ENCODE results near the gene TCP10L. TPM values are rescaled to one million over a fixed set of nuclear protein-coding genes. Genes with fewer than 3 reads are reported as not detected.
A peak's percentile ranks its signal among the peaks of the same experiment; 100 is the strongest.

TCP10L gene
- total and polyA plus RNA-seq, 2 of the 13 experiments (the other 11 are each of a cell fraction or from before 2014, with no cell fraction given) = 0.90 to 2.4 TPM

DNA sequence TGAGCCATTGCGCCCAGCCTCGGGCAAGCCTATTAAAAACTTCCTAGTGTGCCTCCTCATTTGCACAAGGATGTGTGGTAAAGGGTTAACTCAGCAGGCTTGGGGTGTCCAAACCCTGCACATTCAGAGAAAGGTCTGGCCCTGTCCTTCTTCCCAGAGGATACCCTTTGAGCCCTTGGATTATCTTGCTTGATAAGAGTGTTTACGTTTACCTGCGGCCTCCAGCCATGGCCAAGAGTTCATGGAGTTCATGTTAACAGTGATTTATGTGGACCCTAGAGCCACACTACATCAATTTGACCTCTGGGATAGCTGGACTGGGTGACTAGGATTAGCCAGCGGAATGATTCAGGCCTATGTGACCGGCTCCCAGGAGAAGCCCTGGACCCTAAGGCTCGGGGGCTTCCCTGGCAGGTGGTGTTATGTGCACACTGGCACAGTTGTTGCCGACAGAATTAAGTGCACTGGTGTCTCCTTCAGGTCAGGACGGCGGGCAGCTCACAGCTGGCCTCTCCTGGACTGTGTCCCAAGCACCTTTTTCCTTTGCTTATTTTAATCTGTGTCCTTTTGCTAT lies 7.7 kb upstream of the TCP10L start (continued):
- TF ChIP-seq NCOA5 (CRISPR knock-in tag; IDR thresholded peaks at IDR 0.05) = no peak
- TF ChIP-seq CAMTA2 (CRISPR knock-in tag; IDR thresholded peaks at IDR 0.05; ENCODE audit: borderline replicate concordance) = no peak
- no peak for TF ChIP-seq RBAK (CRISPR knock-in tag; IDR thresholded peaks at IDR 0.05)
- no peak for TF ChIP-seq RELA (CRISPR knock-in tag; IDR thresholded peaks at IDR 0.05)
- peak; percentile 90 for TF ChIP-seq ZNF430 (CRISPR knock-in tag; IDR thresholded peaks at IDR 0.05)
- TF ChIP-seq ELF4 (CRISPR knock-in tag; IDR thresholded peaks at IDR 0.05; ENCODE audit: borderline replicate concordance) = 0 out of 2 replicates have a peak, but pooled peaks have one; percentile 36
- TF ChIP-seq ZNF878 (CRISPR knock-in tag; IDR thresholded peaks at IDR 0.05) = no peak
- peak; percentile 91 for TF ChIP-seq PPARG (CRISPR knock-in tag; conservative IDR thresholded peaks at IDR 0.05)
- peak; percentile 83; the same call in 1 of the 2 replicates for TF ChIP-seq HOXD1 (CRISPR knock-in tag; IDR thresholded peaks at IDR 0.05)
- peak; percentile 91 for TF ChIP-seq HHEX (CRISPR knock-in tag; IDR thresholded peaks at IDR 0.05)
- TF ChIP-seq, protein P1, sequence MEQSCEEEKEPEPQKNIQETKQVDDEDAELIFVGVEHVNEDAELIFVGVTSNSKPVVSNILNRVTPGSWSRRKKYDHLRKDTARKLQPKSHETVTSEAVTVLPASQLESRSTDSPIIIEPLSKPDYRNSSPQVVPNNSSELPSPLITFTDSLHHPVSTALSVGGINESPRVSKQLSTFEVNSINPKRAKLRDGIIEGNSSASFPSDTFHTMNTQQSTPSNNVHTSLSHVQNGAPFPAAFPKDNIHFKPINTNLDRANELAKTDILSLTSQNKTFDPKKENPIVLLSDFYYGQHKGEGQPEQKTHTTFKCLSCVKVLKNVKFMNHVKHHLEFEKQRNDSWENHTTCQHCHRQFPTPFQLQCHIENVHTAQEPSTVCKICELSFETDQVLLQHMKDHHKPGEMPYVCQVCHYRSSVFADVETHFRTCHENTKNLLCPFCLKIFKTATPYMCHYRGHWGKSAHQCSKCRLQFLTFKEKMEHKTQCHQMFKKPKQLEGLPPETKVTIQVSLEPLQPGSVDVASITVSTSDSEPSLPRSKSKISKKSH (CRISPR knock-in tag; IDR thresholded peaks at IDR 0.05; ENCODE audit: borderline replicate concordance) = peak; percentile 20; the same call in 1 of the 2 replicates
- TF ChIP-seq, protein P2, sequence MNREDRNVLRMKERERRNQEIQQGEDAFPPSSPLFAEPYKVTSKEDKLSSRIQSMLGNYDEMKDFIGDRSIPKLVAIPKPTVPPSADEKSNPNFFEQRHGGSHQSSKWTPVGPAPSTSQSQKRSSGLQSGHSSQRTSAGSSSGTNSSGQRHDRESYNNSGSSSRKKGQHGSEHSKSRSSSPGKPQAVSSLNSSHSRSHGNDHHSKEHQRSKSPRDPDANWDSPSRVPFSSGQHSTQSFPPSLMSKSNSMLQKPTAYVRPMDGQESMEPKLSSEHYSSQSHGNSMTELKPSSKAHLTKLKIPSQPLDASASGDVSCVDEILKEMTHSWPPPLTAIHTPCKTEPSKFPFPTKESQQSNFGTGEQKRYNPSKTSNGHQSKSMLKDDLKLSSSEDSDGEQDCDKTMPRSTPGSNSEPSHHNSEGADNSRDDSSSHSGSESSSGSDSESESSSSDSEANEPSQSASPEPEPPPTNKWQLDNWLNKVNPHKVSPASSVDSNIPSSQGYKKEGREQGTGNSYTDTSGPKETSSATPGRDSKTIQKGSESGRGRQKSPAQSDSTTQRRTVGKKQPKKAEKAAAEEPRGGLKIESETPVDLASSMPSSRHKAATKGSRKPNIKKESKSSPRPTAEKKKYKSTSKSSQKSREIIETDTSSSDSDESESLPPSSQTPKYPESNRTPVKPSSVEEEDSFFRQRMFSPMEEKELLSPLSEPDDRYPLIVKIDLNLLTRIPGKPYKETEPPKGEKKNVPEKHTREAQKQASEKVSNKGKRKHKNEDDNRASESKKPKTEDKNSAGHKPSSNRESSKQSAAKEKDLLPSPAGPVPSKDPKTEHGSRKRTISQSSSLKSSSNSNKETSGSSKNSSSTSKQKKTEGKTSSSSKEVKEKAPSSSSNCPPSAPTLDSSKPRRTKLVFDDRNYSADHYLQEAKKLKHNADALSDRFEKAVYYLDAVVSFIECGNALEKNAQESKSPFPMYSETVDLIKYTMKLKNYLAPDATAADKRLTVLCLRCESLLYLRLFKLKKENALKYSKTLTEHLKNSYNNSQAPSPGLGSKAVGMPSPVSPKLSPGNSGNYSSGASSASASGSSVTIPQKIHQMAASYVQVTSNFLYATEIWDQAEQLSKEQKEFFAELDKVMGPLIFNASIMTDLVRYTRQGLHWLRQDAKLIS (CRISPR knock-in tag; IDR thresholded peaks at IDR 0.05) = no peak
- no peak for TF ChIP-seq AGO1 (IDR thresholded peaks at IDR 0.05; ENCODE audit: low read depth, low read length, poor library complexity, severe bottlenecking)
- no peak for TF ChIP-seq GPN1 (CRISPR knock-in tag; IDR thresholded peaks at IDR 0.05; ENCODE audit: borderline replicate concordance)
- TF ChIP-seq, protein P3, sequence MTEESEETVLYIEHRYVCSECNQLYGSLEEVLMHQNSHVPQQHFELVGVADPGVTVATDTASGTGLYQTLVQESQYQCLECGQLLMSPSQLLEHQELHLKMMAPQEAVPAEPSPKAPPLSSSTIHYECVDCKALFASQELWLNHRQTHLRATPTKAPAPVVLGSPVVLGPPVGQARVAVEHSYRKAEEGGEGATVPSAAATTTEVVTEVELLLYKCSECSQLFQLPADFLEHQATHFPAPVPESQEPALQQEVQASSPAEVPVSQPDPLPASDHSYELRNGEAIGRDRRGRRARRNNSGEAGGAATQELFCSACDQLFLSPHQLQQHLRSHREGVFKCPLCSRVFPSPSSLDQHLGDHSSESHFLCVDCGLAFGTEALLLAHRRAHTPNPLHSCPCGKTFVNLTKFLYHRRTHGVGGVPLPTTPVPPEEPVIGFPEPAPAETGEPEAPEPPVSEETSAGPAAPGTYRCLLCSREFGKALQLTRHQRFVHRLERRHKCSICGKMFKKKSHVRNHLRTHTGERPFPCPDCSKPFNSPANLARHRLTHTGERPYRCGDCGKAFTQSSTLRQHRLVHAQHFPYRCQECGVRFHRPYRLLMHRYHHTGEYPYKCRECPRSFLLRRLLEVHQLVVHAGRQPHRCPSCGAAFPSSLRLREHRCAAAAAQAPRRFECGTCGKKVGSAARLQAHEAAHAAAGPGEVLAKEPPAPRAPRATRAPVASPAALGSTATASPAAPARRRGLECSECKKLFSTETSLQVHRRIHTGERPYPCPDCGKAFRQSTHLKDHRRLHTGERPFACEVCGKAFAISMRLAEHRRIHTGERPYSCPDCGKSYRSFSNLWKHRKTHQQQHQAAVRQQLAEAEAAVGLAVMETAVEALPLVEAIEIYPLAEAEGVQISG (CRISPR knock-in tag; IDR thresholded peaks at IDR 0.05) = peak; percentile 76
- no peak for TF ChIP-seq RFX5 (IDR thresholded peaks at IDR 0.05; ENCODE audit: low read depth, low read length)
- TF ChIP-seq ZNF382 (CRISPR knock-in tag; IDR thresholded peaks at IDR 0.05; ENCODE audit: borderline replicate concordance) = no peak
- TF ChIP-seq GZF1 (CRISPR knock-in tag; IDR thresholded peaks at IDR 0.05) = no peak

Data from HepG2 (cell line).